ENCODE results near the gene MYZAP. TPM values are rescaled to one million over a fixed set of nuclear protein-coding genes. Genes with fewer than 3 reads are reported as not detected.

Gene MYZAP
- total RNA-seq, 1 experiment from 2014 or later, result 6.0 TPM

DNA sequence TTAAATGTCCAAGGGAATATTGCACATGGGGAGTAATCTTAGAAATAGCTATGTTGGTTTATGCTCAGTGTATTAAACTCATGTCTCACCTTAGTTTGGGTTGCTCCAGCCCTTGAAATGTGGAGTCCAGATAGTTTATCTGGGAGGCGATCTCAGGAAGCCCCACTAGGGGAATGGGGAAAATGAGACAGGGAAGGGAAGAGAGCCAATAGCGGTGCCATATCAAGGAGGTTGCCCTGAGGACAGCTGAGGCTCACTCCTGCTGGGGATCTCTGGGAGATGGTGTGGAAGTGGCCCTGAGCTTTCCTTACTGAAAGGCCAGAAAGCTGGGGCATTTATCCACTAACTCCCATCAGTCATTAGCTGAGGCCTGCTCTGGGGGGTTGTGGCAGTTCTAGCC is 71.6 kb downstream of the MYZAP start:
- no TSS peak for BruUV-seq (replicated peaks)
- Histone ChIP-seq H3K4me1 (ENCODE audit: insufficient read depth, low read length) (peaks cover 8% of the 10 kb centered on the region; the same call in 1 of the 2 replicates), H3K9me3 (ENCODE audit: low read length) (no peaks in the 10 kb centered on the region), H3K27ac (ENCODE audit: low read length) (no peak overlapping the region), H3K4me2 (ENCODE audit: low read length) (no peak overlapping the region), H3F3A (ENCODE audit: low read length, unreplicated experiment) (no peaks in the 10 kb centered on the region), H3K9ac (ENCODE audit: low read length) (no peak overlapping the region), H3K79me2 (ENCODE audit: low read length) (no peaks in the 10 kb centered on the region), H3K27me3 (ENCODE audit: low read length) (no peaks in the 10 kb centered on the region), H2AFZ (ENCODE audit: low read length) (no peak overlapping the region), H3K4me3 (ENCODE audit: low read length) (no peak overlapping the region), H3K36me3 (ENCODE audit: low read depth, low read length) (no peaks in the 10 kb centered on the region), H3K9me2 (replicated peaks; ENCODE audit: low read length) (no peaks in the 10 kb centered on the region), H4K20me1 (ENCODE audit: low read length) (no peaks in the 10 kb centered on the region)
- CTCF ChIA-PET, result no interaction called here
- no peak for DNase-seq
- ATAC-seq, result no peak
- no peak for TF ChIP-seq EZH2phosphoT487 (IDR thresholded peaks at IDR 0.05; ENCODE audit: borderline replicate concordance, low read length)
- no peak for TF ChIP-seq EZH2 (IDR thresholded peaks at IDR 0.05; ENCODE audit: low read length, unreplicated experiment)
- TF ChIP-seq, protein P1, sequence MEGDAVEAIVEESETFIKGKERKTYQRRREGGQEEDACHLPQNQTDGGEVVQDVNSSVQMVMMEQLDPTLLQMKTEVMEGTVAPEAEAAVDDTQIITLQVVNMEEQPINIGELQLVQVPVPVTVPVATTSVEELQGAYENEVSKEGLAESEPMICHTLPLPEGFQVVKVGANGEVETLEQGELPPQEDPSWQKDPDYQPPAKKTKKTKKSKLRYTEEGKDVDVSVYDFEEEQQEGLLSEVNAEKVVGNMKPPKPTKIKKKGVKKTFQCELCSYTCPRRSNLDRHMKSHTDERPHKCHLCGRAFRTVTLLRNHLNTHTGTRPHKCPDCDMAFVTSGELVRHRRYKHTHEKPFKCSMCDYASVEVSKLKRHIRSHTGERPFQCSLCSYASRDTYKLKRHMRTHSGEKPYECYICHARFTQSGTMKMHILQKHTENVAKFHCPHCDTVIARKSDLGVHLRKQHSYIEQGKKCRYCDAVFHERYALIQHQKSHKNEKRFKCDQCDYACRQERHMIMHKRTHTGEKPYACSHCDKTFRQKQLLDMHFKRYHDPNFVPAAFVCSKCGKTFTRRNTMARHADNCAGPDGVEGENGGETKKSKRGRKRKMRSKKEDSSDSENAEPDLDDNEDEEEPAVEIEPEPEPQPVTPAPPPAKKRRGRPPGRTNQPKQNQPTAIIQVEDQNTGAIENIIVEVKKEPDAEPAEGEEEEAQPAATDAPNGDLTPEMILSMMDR (conservative IDR thresholded peaks at IDR 0.05; ENCODE audit: low read depth, low read length), result no peak
- intact Hi-C loops (cut with micrococcal nuclease), result no loop called here
- POLR2A ChIA-PET (ENCODE audit: unreplicated experiment), result no interaction called here

DNA sequence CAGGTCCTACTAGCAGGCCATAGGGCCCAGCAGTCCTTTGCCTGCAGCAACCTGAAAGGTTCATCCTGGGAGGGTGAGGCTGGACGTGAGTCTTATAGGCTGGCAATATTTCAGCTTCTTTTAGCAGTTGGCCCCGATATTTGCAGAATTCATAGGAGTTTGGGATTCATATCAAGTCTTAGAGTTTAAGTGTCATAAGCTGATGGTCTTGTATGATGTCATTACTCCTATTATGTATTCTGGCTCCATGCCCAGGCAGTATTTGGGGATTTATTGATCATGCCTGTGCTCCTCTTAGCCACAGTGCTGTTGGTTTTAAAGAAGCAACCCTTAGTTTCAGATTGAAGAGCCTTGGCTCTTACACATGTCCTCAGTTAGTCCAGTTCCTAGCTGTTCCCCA is 73.5 kb downstream of the MYZAP start:
- TF ChIP-seq EZH2 (IDR thresholded peaks at IDR 0.05; ENCODE audit: low read length, unreplicated experiment), result no peak
- TF ChIP-seq, protein P1 (conservative IDR thresholded peaks at IDR 0.05; ENCODE audit: low read depth, low read length), result no peak
- no peak for TF ChIP-seq EZH2phosphoT487 (IDR thresholded peaks at IDR 0.05; ENCODE audit: borderline replicate concordance, low read length)
- Histone ChIP-seq H3K4me1 (ENCODE audit: insufficient read depth, low read length) (peaks cover 8% of the 10 kb centered on the region; the same call in 1 of the 2 replicates), H3K4me2 (ENCODE audit: low read length) (no peak overlapping the region), H4K20me1 (ENCODE audit: low read length) (no peaks in the 10 kb centered on the region), H3K9ac (ENCODE audit: low read length) (no peak overlapping the region), H3K9me3 (ENCODE audit: low read length) (no peaks in the 10 kb centered on the region), H3K4me3 (ENCODE audit: low read length) (no peak overlapping the region), H3K79me2 (ENCODE audit: low read length) (no peaks in the 10 kb centered on the region), H3F3A (ENCODE audit: low read length, unreplicated experiment) (no peaks in the 10 kb centered on the region), H3K27ac (ENCODE audit: low read length) (no peak overlapping the region), H3K9me2 (replicated peaks; ENCODE audit: low read length) (no peaks in the 10 kb centered on the region), H2AFZ (ENCODE audit: low read length) (no peak overlapping the region), H3K27me3 (ENCODE audit: low read length) (no peaks in the 10 kb centered on the region), H3K36me3 (ENCODE audit: low read depth, low read length) (no peaks in the 10 kb centered on the region)
- BruUV-seq (replicated peaks), result no TSS peak
- CTCF ChIA-PET, result interaction anchor here (0.6 to 0.9 kb wide), 2 partner anchors 85 to 406 kb away, joined by 3 read pairs; no protein-coding TSS in a partner anchor
- DNase-seq (no peak), ATAC-seq (no peak)
- intact Hi-C loops (cut with micrococcal nuclease), result loop anchor here (5.0 kb wide), 1 partner anchor 407 kb away; no protein-coding TSS in a partner anchor
- POLR2A ChIA-PET (ENCODE audit: unreplicated experiment), result interaction anchor here (0.6 kb wide), 1 partner anchor 196 kb away, joined by 3 read pairs; no protein-coding TSS in a partner anchor

DNA sequence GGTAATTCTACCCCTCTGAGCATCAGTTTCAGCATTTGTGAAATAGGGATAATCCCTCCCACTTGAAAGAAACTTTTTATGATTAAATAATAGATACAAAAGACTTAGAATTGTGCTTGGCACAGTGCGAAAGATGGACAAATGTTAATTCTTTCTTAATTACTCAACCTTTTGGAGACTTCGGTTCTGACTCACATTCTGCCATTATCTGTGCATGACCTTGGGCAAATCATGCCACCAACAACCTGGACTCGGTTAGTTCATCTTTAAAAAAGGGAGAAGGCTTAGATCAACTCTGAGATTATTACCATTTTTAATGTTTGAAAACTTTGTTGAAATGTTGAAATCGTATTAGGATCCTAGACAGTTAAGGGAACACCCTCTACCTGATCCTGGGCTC is 74.2 kb downstream of the MYZAP start:
- Histone ChIP-seq H3K27me3 (ENCODE audit: low read length) (no peaks in the 10 kb centered on the region), H3K9me2 (replicated peaks; ENCODE audit: low read length) (no peaks in the 10 kb centered on the region), H3K9ac (ENCODE audit: low read length) (no peak overlapping the region), H3F3A (ENCODE audit: low read length, unreplicated experiment) (no peaks in the 10 kb centered on the region), H3K27ac (ENCODE audit: low read length) (no peak overlapping the region), H4K20me1 (ENCODE audit: low read length) (no peaks in the 10 kb centered on the region), H3K4me2 (ENCODE audit: low read length) (no peak overlapping the region), H3K36me3 (ENCODE audit: low read depth, low read length) (no peaks in the 10 kb centered on the region), H3K4me3 (ENCODE audit: low read length) (no peak overlapping the region), H3K9me3 (ENCODE audit: low read length) (no peaks in the 10 kb centered on the region), H2AFZ (ENCODE audit: low read length) (no peak overlapping the region), H3K4me1 (ENCODE audit: insufficient read depth, low read length) (peaks cover 8% of the 10 kb centered on the region; the same call in 1 of the 2 replicates), H3K79me2 (ENCODE audit: low read length) (no peaks in the 10 kb centered on the region)
- CTCF ChIA-PET, result no interaction called here
- TF ChIP-seq, protein P1 (conservative IDR thresholded peaks at IDR 0.05; ENCODE audit: low read depth, low read length), result no peak
- no peak for TF ChIP-seq EZH2phosphoT487 (IDR thresholded peaks at IDR 0.05; ENCODE audit: borderline replicate concordance, low read length)
- no peak for TF ChIP-seq EZH2 (IDR thresholded peaks at IDR 0.05; ENCODE audit: low read length, unreplicated experiment)
- DNase-seq (no peak), ATAC-seq (no peak)
- intact Hi-C loops (cut with micrococcal nuclease), result loop anchor here (2.0 to 5.0 kb wide), 2 partner anchors 41 to 406 kb away; partner anchors contain the start of gene POLR2M
- BruUV-seq (replicated peaks), result no TSS peak
- POLR2A ChIA-PET (ENCODE audit: unreplicated experiment), result no interaction called here

All from PC-3 (cell line).